ENCODE measurements around the gene CFTR.

DNA sequence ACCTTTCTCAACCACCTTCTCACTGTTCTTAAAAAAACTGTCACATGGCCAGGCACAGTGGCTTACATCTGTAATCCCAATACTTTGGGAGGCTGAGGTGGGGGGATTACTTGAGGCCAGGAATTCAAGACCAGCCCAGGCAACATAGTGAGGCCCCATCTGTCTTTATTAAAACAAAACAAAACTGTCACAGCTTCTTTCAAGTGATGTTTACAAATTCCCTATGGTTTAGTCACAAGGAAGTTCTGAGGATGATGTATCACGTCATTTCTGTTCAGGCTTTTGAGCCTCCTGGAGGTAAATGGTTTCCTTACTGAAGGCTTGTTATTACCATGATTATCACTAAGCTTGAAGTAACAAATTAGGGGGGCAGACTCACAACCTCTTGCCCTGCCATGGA is 186.2 kb downstream of the CFTR start:
- TF ChIP-seq EP300 (IDR thresholded peaks at IDR 0.05): no peak
- TF ChIP-seq, protein P1, sequence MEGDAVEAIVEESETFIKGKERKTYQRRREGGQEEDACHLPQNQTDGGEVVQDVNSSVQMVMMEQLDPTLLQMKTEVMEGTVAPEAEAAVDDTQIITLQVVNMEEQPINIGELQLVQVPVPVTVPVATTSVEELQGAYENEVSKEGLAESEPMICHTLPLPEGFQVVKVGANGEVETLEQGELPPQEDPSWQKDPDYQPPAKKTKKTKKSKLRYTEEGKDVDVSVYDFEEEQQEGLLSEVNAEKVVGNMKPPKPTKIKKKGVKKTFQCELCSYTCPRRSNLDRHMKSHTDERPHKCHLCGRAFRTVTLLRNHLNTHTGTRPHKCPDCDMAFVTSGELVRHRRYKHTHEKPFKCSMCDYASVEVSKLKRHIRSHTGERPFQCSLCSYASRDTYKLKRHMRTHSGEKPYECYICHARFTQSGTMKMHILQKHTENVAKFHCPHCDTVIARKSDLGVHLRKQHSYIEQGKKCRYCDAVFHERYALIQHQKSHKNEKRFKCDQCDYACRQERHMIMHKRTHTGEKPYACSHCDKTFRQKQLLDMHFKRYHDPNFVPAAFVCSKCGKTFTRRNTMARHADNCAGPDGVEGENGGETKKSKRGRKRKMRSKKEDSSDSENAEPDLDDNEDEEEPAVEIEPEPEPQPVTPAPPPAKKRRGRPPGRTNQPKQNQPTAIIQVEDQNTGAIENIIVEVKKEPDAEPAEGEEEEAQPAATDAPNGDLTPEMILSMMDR (IDR thresholded peaks at IDR 0.05): no peak
